Adrenal gland (tissue), 5 donors: Measurements from ENCODE around the gene PRR20A.
"Not testable (repeated sequence)": the region's sequence is repeated elsewhere in the genome, so short reads cannot be mapped to it uniquely, and the experiment has no call there.

Source experiments
- CTCF ChIP-seq, 6 experiments: fragments of 450-650 bp in 4 of 6; fragments of 200-600 bp in 2 of 6; sonication (generic) in 1 of 6; IDR thresholded peaks; 1 replicate in 5 of 6; 2 replicates in 1 of 6; pipeline versions ENCODE4 v1.5.1 to v1.8.0; 2016 to 2021; ENCODE audit warnings: antibody characterized with exemption in 6 of 6, mild to moderate bottlenecking in 2 of 6, moderate library complexity in 1 of 6
- POLR2A ChIP-seq, 2 donors: fragments of 450-650 bp; IDR thresholded peaks; one replicate each; pipeline ENCODE4 v1.6.1; 2017; ENCODE audit warnings: antibody characterized with exemption in 2 of 2, mild to moderate bottlenecking in 2 of 2, moderate library complexity in 1 of 2
- donor health status: DM: no; HTN: no; CAD: no.

GRCh38 chr13:57160332-57160731 lies 19.6 kb downstream of the PRR20A start, which contains the start of gene PRR20D:
- not testable (repeated sequence) for TF ChIP-seq CTCF, POLR2A (IDR thresholded peaks at IDR 0.05)
